Astrocyte of the cerebellum (primary cell): Measurements from ENCODE around the gene DISC1.

Experiments used
- DNase-seq: peaks from one replicate; pipeline ENCODE4 v3.0.0-alpha.2; 2011; ENCODE audit warnings: low read depth
- H3K4me3 ChIP-seq: 2 replicates; pipeline ENCODE4 v1.5.1; 2011; ENCODE audit warnings: mild to moderate bottlenecking, low read depth, low read length, moderate library complexity
- CTCF ChIP-seq: IDR thresholded peaks from 2 replicates; pipeline ENCODE4 v1.5.1; 2012; ENCODE audit warnings: low read length, low read depth, moderate library complexity, mild to moderate bottlenecking; ENCODE audit errors: missing control alignments
- in situ Hi-C: cut with HindIII; loops from 2 replicates; pipeline ENCODE4 v1.10.0; 2017; ENCODE audit warnings: low sequenced_read_pairs

The DISC1 gene

GRCh38 chr1:231887166-231887565 lies 260.6 kb downstream of the DISC1 start:
- H3K4me3 ChIP-seq = no peak overlapping the region
- no peak for DNase-seq
- in situ Hi-C loops = no loop called here
- no peak for TF ChIP-seq CTCF

- in situ Hi-C loops = no loop called here
- no peak for DNase-seq
- TF ChIP-seq CTCF = no peak
- no peak overlapping the region for H3K4me3 ChIP-seq
These were observed 261.3 kb downstream of the DISC1 start for GRCh38 chr1:231887866-231888265.

GRCh38 chr1:231890791-231891190 lies 264.2 kb downstream of the DISC1 start:
- no peak for TF ChIP-seq CTCF
- in situ Hi-C loops = no loop called here

GRCh38 chr1:231893400-231894102 lies 267.0 kb downstream of the DISC1 start:
- no peak for DNase-seq
- in situ Hi-C loops = no loop called here
- H3K4me3 ChIP-seq = no peak overlapping the region
- no peak for TF ChIP-seq CTCF

More at GRCh38 chr1:231890791-231891190, 264.2 kb downstream of the DISC1 start:
- no peak overlapping the region for H3K4me3 ChIP-seq
- no peak for DNase-seq

GRCh38 chr1:231896806-231897205 lies 270.2 kb downstream of the DISC1 start:
- H3K4me3 ChIP-seq = no peak overlapping the region
- DNase-seq = no peak
- no peak for TF ChIP-seq CTCF
- in situ Hi-C loops = no loop called here

GRCh38 chr1:231899046-231899445 lies 272.5 kb downstream of the DISC1 start:
- DNase-seq = no peak
- no peak overlapping the region for H3K4me3 ChIP-seq
- in situ Hi-C loops = no loop called here
- no peak for TF ChIP-seq CTCF
